GM13977 (cell line): ENCODE results near the gene MNX1.

Source experiments
- DNase-seq: peaks from one replicate; pipeline ENCODE4 v3.0.0; 2012; ENCODE audit warnings: low spot score
- CTCF ChIP-seq: IDR thresholded peaks from 2 replicates; pipeline ENCODE4 v1.5.1; 2012; ENCODE audit warnings: mild to moderate bottlenecking, control low read depth; ENCODE audit not compliant: insufficient read depth; ENCODE audit errors: extremely low read depth, missing control alignments
- in situ Hi-C: fragments of 300-500 bp; cut with MboI; formaldehyde crosslinking; loops from one replicate; pipeline ENCODE4 v1.12.0; 2022; ENCODE audit warnings: low sequenced_read_pairs, low pct_unique_long_range_greater_than_20kb, mixed read lengths, inconsistent platforms; ENCODE audit not compliant: unreplicated experiment

MNX1 gene

GRCh38 chr7:157001920-157002818, 8.3 kb downstream of the MNX1 start:
- peak; percentile 42 for DNase-seq
- TF ChIP-seq CTCF, result no peak
- in situ Hi-C loops, result loop anchor here (25.0 kb wide), 2 partner anchors 1215 to 1540 kb away; partner anchors contain the start of gene EN2

- in situ Hi-C loops, result loop anchor here (25.0 kb wide), 2 partner anchors 1214 to 1539 kb away; partner anchors contain the start of gene EN2
- no peak for DNase-seq
- TF ChIP-seq CTCF, result no peak
Measured at GRCh38 chr7:157000741-157001653, 9.5 kb downstream of the MNX1 start.

- peak; percentile 72 for DNase-seq
- in situ Hi-C loops, result loop anchor here (25.0 kb wide), 2 partner anchors 1213 to 1538 kb away; partner anchors contain the start of gene EN2
- TF ChIP-seq CTCF, result no peak
Measured at GRCh38 chr7:156999958-157000726, 10.3 kb downstream of the MNX1 start.

- DNase-seq, result peak; percentile 69
- TF ChIP-seq CTCF, result no peak
- in situ Hi-C loops, result no loop called here
Measured at GRCh38 chr7:156998988-156999957, 11.2 kb downstream of the MNX1 start.

- in situ Hi-C loops, result no loop called here
- no peak for DNase-seq
- TF ChIP-seq CTCF, result no peak
Measured at GRCh38 chr7:156994417-156994816, 16.0 kb downstream of the MNX1 start.
